GM10266 (cell line): ENCODE data around the gene TMIGD2.
"Not testable (repeated sequence)": the region's sequence is repeated elsewhere in the genome, so short reads cannot be mapped to it uniquely, and the experiment has no call there.

Experiments
- DNase-seq: peaks from one replicate; pipeline ENCODE4 v3.0.0; 2012; ENCODE audit errors: extremely low spot score
- CTCF ChIP-seq: IDR thresholded peaks from 2 replicates; pipeline ENCODE4 v1.5.1; 2012; ENCODE audit warnings: mild to moderate bottlenecking, low read depth; ENCODE audit not compliant: control insufficient read depth, insufficient read depth; ENCODE audit errors: missing control alignments

Gene TMIGD2

GRCh38 chr19:4278419-4279266 lies 23.5 kb downstream of the TMIGD2 start, which contains the start of gene SHD:
TSS of gene SHD (plus strand) at chr19:4279266. CDS start at chr19:4280064, 798 bp downstream.
- no peak for DNase-seq
- no peak for TF ChIP-seq CTCF

- TF ChIP-seq CTCF = no peak
- DNase-seq = no peak
These were observed 24.2 kb downstream of the TMIGD2 start for GRCh38 chr19:4278010-4278409.

- TF ChIP-seq CTCF = no peak
- DNase-seq = no peak
These were observed 24.9 kb downstream of the TMIGD2 start for GRCh38 chr19:4277191-4277696.

- not testable (repeated sequence) for DNase-seq
These were observed 27.9 kb downstream of the TMIGD2 start for GRCh38 chr19:4274321-4274686.

GRCh38 chr19:4272894-4273293 lies 29.3 kb downstream of the TMIGD2 start:
- no peak for DNase-seq
- no peak for TF ChIP-seq CTCF

- DNase-seq = no peak
- peak; percentile 13 for TF ChIP-seq CTCF
These were observed 33.3 kb downstream of the TMIGD2 start for GRCh38 chr19:4268816-4269430.

GRCh38 chr19:4267901-4268815 lies 34.0 kb downstream of the TMIGD2 start:
- no peak for TF ChIP-seq CTCF
- no peak for DNase-seq
